NCI-H187 (cell line): ENCODE results near the gene RAB30.
"Not testable (repeated sequence)": the region's sequence is repeated elsewhere in the genome, so short reads cannot be mapped to it uniquely, and the experiment has no call there.

Experiments used
- DNase-seq, 2 experiments: peaks; one replicate each; lab custom pipeline; 2025; lab: John Stamatoyannopoulos, UW

Gene RAB30

DNA sequence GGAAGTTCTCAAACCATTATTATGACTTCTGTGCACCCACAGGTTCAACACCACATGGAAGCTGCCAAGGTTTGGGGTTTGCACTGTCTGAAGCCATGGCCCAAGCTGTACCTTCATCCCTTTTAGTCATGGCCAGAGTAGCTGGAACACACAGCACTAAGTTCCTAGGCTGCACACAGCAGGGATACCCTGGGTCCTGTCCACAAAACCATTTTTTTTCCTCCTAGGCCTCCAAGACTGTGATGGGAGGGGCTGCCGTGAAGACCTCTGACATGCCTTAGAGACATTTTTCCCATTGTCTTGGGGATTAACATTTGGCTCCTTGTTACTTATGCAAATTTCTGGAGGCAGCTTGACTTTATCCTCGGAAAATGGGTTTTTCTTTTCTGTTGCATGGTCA is 127.5 kb downstream of the RAB30 start:
- no peak for DNase-seq

GRCh38 chr11:82943430-82943829 is 128.3 kb downstream of the RAB30 start:
- DNase-seq, result not testable (repeated sequence)

GRCh38 chr11:82942376-82942775 is 129.3 kb downstream of the RAB30 start:
- no peak for DNase-seq

GRCh38 chr11:82939456-82939855 is 132.2 kb downstream of the RAB30 start:
- DNase-seq, result no peak

DNA sequence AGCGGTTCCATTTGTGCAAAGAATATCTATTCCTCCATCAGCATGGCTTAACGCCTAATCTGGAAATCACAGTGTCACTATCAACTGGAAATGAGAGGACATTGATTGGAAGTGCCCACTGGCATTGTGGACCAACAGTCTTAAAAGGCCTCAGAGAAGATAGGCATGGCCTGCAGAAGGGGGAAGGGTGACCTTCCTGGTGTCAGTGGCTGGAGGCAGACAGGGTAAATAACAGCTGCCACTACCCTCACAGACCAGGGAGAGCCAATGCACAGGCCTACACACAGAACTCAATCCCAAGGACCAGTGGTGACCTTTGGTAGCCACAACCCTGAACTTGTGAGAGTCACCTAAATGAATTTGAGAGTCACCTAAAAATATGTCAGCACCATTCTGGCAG is 134.1 kb downstream of the RAB30 start:
- DNase-seq, result no peak

GRCh38 chr11:82936261-82936660 is 135.4 kb downstream of the RAB30 start:
- DNase-seq, result no peak

- no peak for DNase-seq
Measured at GRCh38 chr11:82932564-82932963, 139.1 kb downstream of the RAB30 start.

DNA sequence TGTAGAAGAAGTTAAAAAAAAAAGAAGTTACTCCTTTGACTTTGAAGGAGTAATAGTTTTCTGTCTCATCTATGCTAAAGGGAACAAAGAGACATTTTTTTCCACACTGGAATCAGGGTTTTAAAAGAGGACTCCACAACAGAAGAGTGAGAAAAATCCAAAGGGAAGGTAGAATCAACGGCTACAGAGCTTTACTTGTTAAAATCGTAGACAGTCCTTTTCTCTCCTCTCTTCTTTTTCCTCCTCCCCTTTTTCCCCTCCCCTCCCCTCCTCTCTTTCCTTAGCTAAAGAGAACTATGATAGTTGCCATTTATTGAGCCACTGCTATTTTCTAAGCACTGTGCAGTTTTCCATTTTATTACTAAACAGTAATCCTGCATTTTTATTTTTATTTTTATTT is 141.0 kb downstream of the RAB30 start:
- no peak for DNase-seq

- no peak for DNase-seq
Measured at GRCh38 chr11:82930229-82930628, 141.5 kb downstream of the RAB30 start.

DNA sequence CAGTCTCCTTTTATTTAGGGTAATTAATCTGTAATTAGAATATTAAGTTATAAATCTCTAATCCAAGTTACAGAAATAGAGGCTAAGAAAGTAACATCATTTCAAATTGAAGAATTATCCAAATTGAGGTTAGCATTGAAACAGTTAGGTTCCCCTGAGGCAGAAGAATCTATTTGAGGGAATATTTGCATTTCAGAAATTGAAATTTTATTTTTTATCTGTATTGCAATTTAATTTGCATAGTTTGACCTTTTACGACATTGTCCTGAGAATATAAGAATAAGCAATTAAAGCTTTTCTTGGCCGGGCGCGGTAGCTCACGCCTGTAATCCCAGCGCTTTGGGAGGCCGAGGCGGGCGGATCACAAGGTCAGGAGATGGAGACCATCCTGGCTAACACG is 142.6 kb downstream of the RAB30 start:
- no peak for DNase-seq

- DNase-seq, result no peak
Measured at GRCh38 chr11:82927264-82927880, 144.3 kb downstream of the RAB30 start.

DNA sequence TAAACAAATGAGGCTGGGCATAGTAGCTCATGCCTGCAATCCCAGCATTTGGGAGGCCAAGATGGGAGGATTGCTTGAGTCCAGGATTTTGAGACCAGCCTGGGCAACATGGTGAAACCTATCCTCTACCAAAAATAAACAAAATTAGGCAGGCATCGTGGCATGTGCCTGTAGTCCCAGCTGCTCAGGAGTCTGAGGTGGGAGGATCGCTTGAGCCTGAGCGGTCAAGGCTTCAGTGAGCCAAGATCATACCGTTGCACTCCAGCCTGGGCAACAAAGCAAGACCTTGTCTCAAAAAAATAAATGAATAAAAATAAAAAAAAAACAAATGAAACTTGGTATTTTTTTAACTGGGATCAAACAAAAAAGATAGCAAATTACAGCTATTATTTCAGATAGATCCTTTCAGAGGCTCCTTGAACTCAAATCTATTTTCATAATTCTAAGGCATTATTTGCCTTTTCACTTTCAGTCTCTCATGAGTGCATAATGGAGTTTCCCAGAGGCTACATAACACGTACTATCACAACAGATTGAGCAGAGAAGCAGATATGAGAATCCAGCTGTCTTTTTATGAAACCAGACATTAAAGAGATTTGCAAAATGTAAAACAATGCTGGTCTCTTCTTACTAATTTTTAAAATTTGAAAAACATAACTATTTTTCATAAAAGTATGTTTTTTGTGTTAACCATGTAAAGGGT is 147.0 kb downstream of the RAB30 start:
- DNase-seq, result no peak
